Endothelial cell of umbilical vein (primary cell): ENCODE results near the gene COL4A2.

Experiments used
- CTCF ChIP-seq, 2 donors: IDR thresholded peaks; 1 replicate in 1 of 2; 2 replicates in 1 of 2; pipeline ENCODE4 v1.5.1; 2011; ENCODE audit warnings: low read length in 2 of 2, mild to moderate bottlenecking in 2 of 2, moderate library complexity in 2 of 2, control low read depth in 1 of 2, inconsistent platforms in 1 of 2, low read depth in 1 of 2; ENCODE audit not compliant: insufficient read depth in 1 of 2; ENCODE audit errors: extremely low read depth in 1 of 2
- EZH2 ChIP-seq: IDR thresholded peaks from 2 replicates; pipeline ENCODE4 v1.6.1; 2012; ENCODE audit warnings: borderline replicate concordance, low read depth, mild to moderate bottlenecking, moderate library complexity, low read length, inconsistent platforms; ENCODE audit not compliant: severe bottlenecking
- FOS ChIP-seq: IDR thresholded peaks from 2 replicates; pipeline ENCODE4 v1.6.1; 2011; ENCODE audit warnings: mild to moderate bottlenecking, low read length, moderate library complexity, borderline replicate concordance; ENCODE audit not compliant: insufficient read depth
- JUN ChIP-seq: IDR thresholded peaks from 2 replicates; pipeline ENCODE4 v1.6.1; 2011; ENCODE audit warnings: borderline replicate concordance, low read depth; ENCODE audit not compliant: insufficient read length, insufficient read depth
- MAX ChIP-seq: IDR thresholded peaks from 2 replicates; pipeline ENCODE4 v1.6.1; 2011; ENCODE audit not compliant: insufficient read depth, insufficient read length
- MYC ChIP-seq: IDR thresholded peaks from one replicate; pipeline ENCODE4 v1.6.1; 2011; ENCODE audit warnings: mild to moderate bottlenecking, low read depth, low read length
- POLR2A ChIP-seq: IDR thresholded peaks from 2 replicates; pipeline ENCODE4 v1.6.1; 2012; ENCODE audit warnings: low read depth, mild to moderate bottlenecking, control low read depth, low read length
- POLR2AphosphoS5 ChIP-seq: IDR thresholded peaks from 2 replicates; pipeline ENCODE4 v1.6.1; 2012; ENCODE audit warnings: low read depth, mild to moderate bottlenecking, control low read depth, low read length, moderate library complexity; ENCODE audit not compliant: insufficient read depth

- TF ChIP-seq CTCF (IDR thresholded peaks at IDR 0.05; ENCODE audit: extremely low read depth in 1 of 2, insufficient read depth in 1 of 2, low read depth in 1 of 2, low read length in 2 of 2): no peak
- TF ChIP-seq POLR2AphosphoS5: no peak
- no peak for TF ChIP-seq POLR2A
- TF ChIP-seq MAX: no peak
- TF ChIP-seq EZH2: no peak
- TF ChIP-seq MYC: no peak
- TF ChIP-seq FOS: no peak
- TF ChIP-seq JUN: no peak
Observed at GRCh38 chr13:110264685-110265275, 42.3 kb upstream of the COL4A2 start.
